Fibroblast of gingiva (primary cell): ENCODE results near the gene NDUFA7.
"Not testable (repeated sequence)": the region's sequence is repeated elsewhere in the genome, so short reads cannot be mapped to it uniquely, and the experiment has no call there.

Source experiments
- DNase-seq: peaks from one replicate; pipeline ENCODE4 v3.0.0-alpha.2; 2011; ENCODE audit warnings: low read depth

NDUFA7 gene

GRCh38 chr19:8342316-8342683 is 21.1 kb upstream of the NDUFA7 start:
- no peak for DNase-seq

GRCh38 chr19:8341504-8341903 is 20.3 kb upstream of the NDUFA7 start:
- not testable (repeated sequence) for DNase-seq

- DNase-seq: no peak
Observed at GRCh38 chr19:8340341-8341096, 19.3 kb upstream of the NDUFA7 start.

- no peak for DNase-seq
Observed at GRCh38 chr19:8338835-8339234, 17.7 kb upstream of the NDUFA7 start.

- no peak for DNase-seq
Observed at GRCh38 chr19:8337728-8338127, 16.6 kb upstream of the NDUFA7 start.

- no peak for DNase-seq
Observed at GRCh38 chr19:8336660-8337059, 15.5 kb upstream of the NDUFA7 start.

GRCh38 chr19:8336072-8336569 is 14.9 kb upstream of the NDUFA7 start:
- DNase-seq: no peak

- no peak for DNase-seq
Observed at GRCh38 chr19:8335343-8336071, 14.3 kb upstream of the NDUFA7 start.

- peak; percentile 49 for DNase-seq
Observed at GRCh38 chr19:8334458-8335342, 13.5 kb upstream of the NDUFA7 start.

- no peak for DNase-seq
Observed at GRCh38 chr19:8333767-8334457, 12.7 kb upstream of the NDUFA7 start.

GRCh38 chr19:8332976-8333766 is 12.0 kb upstream of the NDUFA7 start:
- DNase-seq: no peak

GRCh38 chr19:8331263-8331845 is 10.2 kb upstream of the NDUFA7 start:
- no peak for DNase-seq

GRCh38 chr19:8329996-8330395 is 8.8 kb upstream of the NDUFA7 start:
- DNase-seq: no peak

GRCh38 chr19:8325454-8325853 is 4.3 kb upstream of the NDUFA7 start:
- DNase-seq: no peak

- no peak for DNase-seq
Observed at GRCh38 chr19:8324186-8325050, 3.2 kb upstream of the NDUFA7 start.

- no peak for DNase-seq
Observed at GRCh38 chr19:8323781-8324185, 2.6 kb upstream of the NDUFA7 start.

GRCh38 chr19:8322638-8322997 is 1.4 kb upstream of the NDUFA7 start:
- DNase-seq: no peak

- DNase-seq: no peak
Observed at GRCh38 chr19:8321986-8322637, 937 bp upstream of the NDUFA7 start.

- no peak for DNase-seq
Observed at GRCh38 chr19:8320564-8321066, 560 bp downstream of the NDUFA7 start.
